ENCODE measurements around the gene HMCN1.
A peak's percentile ranks its signal among the peaks of the same experiment; 100 is the strongest.
"Not testable (repeated sequence)": the region's sequence is repeated elsewhere in the genome, so short reads cannot be mapped to it uniquely, and the experiment has no call there.

HMCN1 gene

GRCh38 chr1:186099336-186100104 is 365.3 kb downstream of the HMCN1 start:
- no peak for DNase-seq

GRCh38 chr1:186102107-186102506 is 367.9 kb downstream of the HMCN1 start:
- DNase-seq, result no peak

GRCh38 chr1:186102547-186103148 is 368.5 kb downstream of the HMCN1 start:
- DNase-seq, result no peak

- no peak for DNase-seq
Measured at GRCh38 chr1:186104459-186104858, 370.3 kb downstream of the HMCN1 start.

- no peak for DNase-seq
Measured at GRCh38 chr1:186112280-186112679, 378.1 kb downstream of the HMCN1 start.

GRCh38 chr1:186113461-186113860 is 379.3 kb downstream of the HMCN1 start:
- no peak for DNase-seq

- no peak for DNase-seq
Measured at GRCh38 chr1:186118724-186119123, 384.5 kb downstream of the HMCN1 start.

- no peak for DNase-seq
Measured at GRCh38 chr1:186122837-186123236, 388.6 kb downstream of the HMCN1 start.

GRCh38 chr1:186125035-186125434 is 390.8 kb downstream of the HMCN1 start:
- no peak for DNase-seq

GRCh38 chr1:186125511-186125910 is 391.3 kb downstream of the HMCN1 start:
- DNase-seq, result no peak

GRCh38 chr1:186129758-186130157 is 395.6 kb downstream of the HMCN1 start:
- no peak for DNase-seq

- no peak for DNase-seq
Measured at GRCh38 chr1:186139115-186139514, 404.9 kb downstream of the HMCN1 start.

GRCh38 chr1:186139701-186140100 is 405.5 kb downstream of the HMCN1 start:
- no peak for DNase-seq

GRCh38 chr1:186142159-186142558 is 408.0 kb downstream of the HMCN1 start:
- no peak for DNase-seq

GRCh38 chr1:186142916-186143315 is 408.7 kb downstream of the HMCN1 start:
- no peak for DNase-seq

GRCh38 chr1:186143481-186143880 is 409.3 kb downstream of the HMCN1 start:
- DNase-seq, result no peak

- no peak for DNase-seq
Measured at GRCh38 chr1:186144505-186144904, 410.3 kb downstream of the HMCN1 start.

- no peak for DNase-seq
Measured at GRCh38 chr1:186146974-186147373, 412.8 kb downstream of the HMCN1 start.

- no peak for DNase-seq
Measured at GRCh38 chr1:186149591-186149990, 415.4 kb downstream of the HMCN1 start.

- no peak for DNase-seq
Measured at GRCh38 chr1:186152227-186152619, 418.0 kb downstream of the HMCN1 start.

GRCh38 chr1:186152620-186153239 is 418.5 kb downstream of the HMCN1 start:
- DNase-seq, result no peak

GRCh38 chr1:186154651-186155050 is 420.5 kb downstream of the HMCN1 start:
- no peak for DNase-seq

GRCh38 chr1:186155594-186155993 is 421.4 kb downstream of the HMCN1 start:
- DNase-seq, result peak; percentile 6

- not testable (repeated sequence) for DNase-seq
Measured at GRCh38 chr1:186162895-186163294, 428.7 kb downstream of the HMCN1 start.

All from SHP77 treated with DMSO at 0.1 percent for 48 hours (cell line).